Stimulated activated effector memory CD8-positive, alpha-beta T cell treated with anti-CD3 and anti-CD28 coated beads, Interleukin-12 subunit alpha, Interleukin-12 subunit beta, amount 100 ng/mL, for 72 hours (primary cell): Measurements from ENCODE around the gene MAD2L1.
"Not testable (repeated sequence)": the region's sequence is repeated elsewhere in the genome, so short reads cannot be mapped to it uniquely, and the experiment has no call there.

Experiments
- ATAC-seq: fragments of 150-1000 bp; cut with Tn5 transposase; 2 replicates; pipeline ENCODE4 v1.10.0; 2021
- DNase-seq, 2 donors: peaks; one replicate each; pipeline ENCODE4 v3.0.0; 2021 to 2022; ENCODE audit warnings: low spot score in 2 of 2
- H3K27ac Mint-ChIP-seq: one replicate; pipeline ENCODE4 v1.8.0; 2022; ENCODE audit warnings: mild to moderate bottlenecking, mixed read lengths
- H3K36me3 Mint-ChIP-seq: one replicate; pipeline ENCODE4 v1.8.0; 2022; ENCODE audit warnings: mild to moderate bottlenecking, mixed read lengths
- H3K4me1 Mint-ChIP-seq: one replicate; pipeline ENCODE4 v1.8.0; 2022; ENCODE audit warnings: mixed read lengths
- H3K4me3 Mint-ChIP-seq: one replicate; pipeline ENCODE4 v1.8.0; 2022; ENCODE audit warnings: mild to moderate bottlenecking, mixed read lengths
- H3K9me3 Mint-ChIP-seq: one replicate; pipeline ENCODE4 v1.8.0; 2022; ENCODE audit warnings: mixed read lengths

MAD2L1 gene

DNA sequence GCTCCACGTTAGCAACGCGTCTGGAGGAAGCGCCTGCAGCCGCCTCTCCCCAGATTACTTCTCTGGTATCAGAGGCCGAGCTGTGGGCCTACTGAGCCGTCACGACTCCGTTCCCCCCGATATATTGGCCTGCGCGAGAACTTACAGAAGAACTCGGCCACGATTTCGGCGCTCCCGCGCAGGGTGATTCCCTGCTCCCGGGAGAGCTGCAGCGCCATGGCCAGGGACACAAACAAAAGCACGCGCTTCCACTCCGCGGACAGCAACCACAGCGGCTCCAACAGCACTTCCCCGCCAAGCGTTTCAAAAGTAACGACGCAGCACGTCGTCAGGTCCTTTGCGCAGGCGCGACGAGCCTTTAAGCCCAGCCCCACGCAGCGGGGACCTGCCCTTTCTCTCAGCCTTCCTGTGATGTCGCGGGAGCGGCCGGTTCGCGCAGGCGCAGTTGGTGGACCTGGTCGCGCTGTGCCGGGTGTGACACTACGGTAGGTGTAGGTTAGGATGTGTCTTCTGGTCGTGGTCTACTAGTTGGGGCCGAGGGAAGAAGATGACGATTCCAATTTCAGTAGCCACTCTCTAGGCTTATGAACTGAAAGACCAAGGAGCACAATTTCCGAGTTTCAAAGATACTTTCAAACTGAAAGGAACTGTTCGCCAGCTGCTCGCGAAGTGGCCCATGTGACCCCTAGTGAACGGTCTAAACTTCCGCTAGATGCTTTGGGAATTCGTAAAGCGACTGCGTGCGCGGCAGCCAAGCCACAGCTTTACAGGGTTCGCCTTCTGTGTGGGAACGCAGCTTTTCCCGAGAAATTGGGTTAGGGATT, at the start of gene MAD2L1:
Gene MAD2L1, minus strand, starts transcription at position 332 of the 824 bp plus-strand sequence. Its CDS starts 114 bp downstream, at position 218.
- H3K4me3 Mint-ChIP-seq: peak within 1 kb of the TSS; percentile 95
- peak; percentile 98 for ATAC-seq
- H3K27ac Mint-ChIP-seq: peak within 1 kb of the TSS; percentile 97
- H3K4me1 Mint-ChIP-seq: peaks cover 55% of the 10 kb centered on the region
- peak; percentile 93 to 98 for DNase-seq
- H3K36me3 Mint-ChIP-seq: peaks cover 48% of the 10 kb centered on the region
- H3K9me3 Mint-ChIP-seq: no peaks in the 10 kb centered on the region

DNA sequence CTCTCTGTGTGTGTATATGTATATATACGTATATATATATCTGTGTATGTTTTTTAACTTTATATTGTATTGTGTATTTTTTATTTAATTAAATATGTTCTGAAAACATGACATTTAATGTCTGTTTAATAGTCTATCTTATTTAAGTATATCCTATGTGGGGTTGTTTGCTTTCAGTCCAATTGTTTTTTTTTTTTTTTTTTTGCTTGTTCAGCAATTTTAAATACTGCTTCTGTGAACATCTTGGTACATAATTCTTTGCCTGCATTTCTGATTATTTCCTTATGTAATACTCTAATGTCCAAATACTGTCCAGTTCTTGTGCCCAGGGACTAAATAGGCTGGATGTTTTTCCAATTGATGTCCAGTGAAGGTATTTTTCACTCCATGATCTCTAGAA, 45.1 kb upstream of the MAD2L1 start:
- DNase-seq (no peak), ATAC-seq (no peak)
- Mint-ChIP-seq H3K9me3 (peaks cover 1% of the 10 kb centered on the region), H3K4me3 (no peak overlapping the region), H3K27ac (no peak overlapping the region), H3K4me1 (no peaks in the 10 kb centered on the region), H3K36me3 (no peaks in the 10 kb centered on the region)

DNA sequence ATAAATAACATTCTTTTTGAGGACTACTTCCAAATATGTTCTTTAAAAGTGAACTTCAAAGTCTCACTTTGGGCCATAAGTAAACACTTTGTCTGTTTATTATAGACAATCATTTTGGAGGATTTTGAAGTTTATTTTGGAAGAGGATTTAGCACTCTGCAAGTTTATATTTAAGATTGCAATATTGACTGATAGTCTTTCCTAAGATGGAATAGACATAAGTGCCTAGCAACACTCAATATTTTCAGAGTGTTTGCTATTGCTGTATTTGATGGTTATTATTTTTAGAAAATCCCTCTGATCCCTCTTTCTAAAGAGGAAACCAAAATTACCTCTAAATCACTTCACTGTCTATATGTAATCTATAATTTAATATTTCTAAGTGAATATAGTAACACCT, 42.8 kb upstream of the MAD2L1 start:
- Mint-ChIP-seq H3K4me1 (no peaks in the 10 kb centered on the region), H3K36me3 (no peaks in the 10 kb centered on the region), H3K9me3 (no peaks in the 10 kb centered on the region), H3K4me3 (no peak overlapping the region), H3K27ac (no peak overlapping the region)
- no peak for DNase-seq
- ATAC-seq: no peak

DNA sequence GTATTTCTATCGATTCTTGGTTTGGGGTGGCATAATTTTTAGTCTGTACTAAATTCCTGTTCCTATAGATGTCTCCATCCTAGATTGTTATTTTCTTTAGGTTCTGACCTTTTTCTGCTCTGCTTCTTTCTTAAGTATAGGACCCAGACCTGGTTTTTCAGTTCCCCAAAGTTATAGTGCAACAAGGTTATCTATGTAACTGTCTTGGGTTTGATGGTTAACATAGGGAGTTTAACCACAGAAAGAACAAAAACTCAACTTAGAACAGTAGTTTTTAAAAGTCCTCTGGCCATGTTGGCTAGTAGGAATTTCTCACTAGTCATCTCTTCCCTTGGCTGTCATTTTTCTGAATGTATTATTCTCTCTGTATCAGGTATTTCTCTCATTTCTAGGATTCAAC, 38.8 kb upstream of the MAD2L1 start:
- Mint-ChIP-seq H3K9me3 (no peaks in the 10 kb centered on the region), H3K4me3 (no peak overlapping the region), H3K27ac (no peak overlapping the region), H3K36me3 (no peaks in the 10 kb centered on the region), H3K4me1 (no peaks in the 10 kb centered on the region)
- no peak for DNase-seq
- ATAC-seq: no peak

DNA sequence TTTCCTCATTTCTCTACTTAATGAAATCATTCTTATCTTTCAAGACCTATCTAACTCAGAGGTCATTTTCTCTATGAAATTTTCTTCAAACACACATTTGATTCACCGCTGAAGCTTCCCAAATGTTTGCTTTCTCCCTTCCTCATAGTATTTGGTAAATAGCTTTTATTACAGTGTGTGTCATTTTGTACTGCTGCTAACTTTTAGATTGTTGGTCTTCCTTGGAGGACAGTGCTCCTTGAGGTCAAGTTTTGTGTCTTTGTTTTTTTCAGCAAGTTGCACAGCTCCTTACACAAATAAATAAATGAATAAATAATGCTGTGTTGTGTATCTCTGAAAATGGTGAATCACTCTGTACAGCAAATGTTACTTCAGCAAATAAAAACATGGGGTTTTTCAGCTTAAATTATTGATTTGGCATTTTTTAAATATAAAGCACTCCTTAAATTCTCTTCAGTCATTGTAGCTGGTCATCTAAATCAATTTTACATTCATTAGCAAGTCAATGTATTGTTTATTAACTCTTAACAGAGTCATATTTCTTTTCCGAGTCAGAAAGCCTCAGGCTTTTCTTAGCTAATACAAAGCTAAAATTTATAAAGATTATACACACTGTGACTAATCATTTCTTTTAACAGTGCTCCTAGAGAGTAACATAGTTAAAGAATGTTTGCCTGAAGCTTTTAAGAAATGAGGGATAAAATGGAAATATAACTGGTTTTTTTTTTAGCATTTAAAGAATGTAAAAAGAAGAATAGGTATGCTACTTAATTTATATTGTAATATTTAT, 30.1 kb upstream of the MAD2L1 start:
- H3K27ac Mint-ChIP-seq: no peak overlapping the region
- ATAC-seq (no peak), DNase-seq (no peak)
- H3K9me3 Mint-ChIP-seq: no peaks in the 10 kb centered on the region
- no peaks in the 10 kb centered on the region for H3K4me1 Mint-ChIP-seq
- no peak overlapping the region for H3K4me3 Mint-ChIP-seq
- H3K36me3 Mint-ChIP-seq: no peaks in the 10 kb centered on the region

DNA sequence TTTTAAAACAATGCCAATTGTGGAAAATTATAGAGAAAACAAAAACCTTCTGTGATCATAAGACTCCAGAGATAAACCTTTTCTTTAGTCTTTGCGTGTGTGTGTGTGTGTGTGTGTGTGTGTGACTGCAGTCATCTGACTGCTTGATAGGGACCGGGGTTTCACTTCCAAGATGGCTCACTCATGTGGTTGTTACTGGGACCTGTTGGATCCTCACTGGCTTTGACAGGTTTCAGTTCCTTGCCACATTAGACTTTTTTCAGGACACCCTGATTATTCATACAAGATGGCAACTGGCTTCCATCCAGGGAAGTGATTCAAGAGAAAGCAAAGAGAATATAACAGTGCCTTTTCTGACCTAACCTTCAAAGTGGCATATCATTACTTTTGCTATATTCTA, 21.9 kb upstream of the MAD2L1 start:
- DNase-seq (no peak), ATAC-seq (no peak)
- no peak overlapping the region for H3K4me3 Mint-ChIP-seq
- no peaks in the 10 kb centered on the region for H3K36me3 Mint-ChIP-seq
- H3K27ac Mint-ChIP-seq: no peak overlapping the region
- peaks cover 5% of the 10 kb centered on the region for H3K4me1 Mint-ChIP-seq
- peaks cover 6% of the 10 kb centered on the region for H3K9me3 Mint-ChIP-seq

GRCh38 chr4:120088066-120088465, 21.4 kb upstream of the MAD2L1 start:
- ATAC-seq, H3K4me1 Mint-ChIP-seq, H3K36me3 Mint-ChIP-seq: not testable (repeated sequence)

GRCh38 chr4:120085705-120086104, 19.1 kb upstream of the MAD2L1 start:
- no peak overlapping the region for H3K4me3 Mint-ChIP-seq
- no peak for ATAC-seq
- no peak overlapping the region for H3K27ac Mint-ChIP-seq
- no peaks in the 10 kb centered on the region for H3K36me3 Mint-ChIP-seq
- peaks cover 6% of the 10 kb centered on the region for H3K9me3 Mint-ChIP-seq
- no peaks in the 10 kb centered on the region for H3K4me1 Mint-ChIP-seq
- DNase-seq: no peak

More at GRCh38 chr4:120088066-120088465, 21.4 kb upstream of the MAD2L1 start:
- not testable (repeated sequence) for H3K27ac Mint-ChIP-seq, H3K4me3 Mint-ChIP-seq, DNase-seq, H3K9me3 Mint-ChIP-seq

GRCh38 chr4:120084327-120084726, 17.7 kb upstream of the MAD2L1 start:
- DNase-seq (no peak), ATAC-seq (no peak)
- no peak overlapping the region for H3K4me3 Mint-ChIP-seq
- H3K36me3 Mint-ChIP-seq: no peaks in the 10 kb centered on the region
- H3K9me3 Mint-ChIP-seq: peaks cover 6% of the 10 kb centered on the region
- no peak overlapping the region for H3K27ac Mint-ChIP-seq
- no peaks in the 10 kb centered on the region for H3K4me1 Mint-ChIP-seq

DNA sequence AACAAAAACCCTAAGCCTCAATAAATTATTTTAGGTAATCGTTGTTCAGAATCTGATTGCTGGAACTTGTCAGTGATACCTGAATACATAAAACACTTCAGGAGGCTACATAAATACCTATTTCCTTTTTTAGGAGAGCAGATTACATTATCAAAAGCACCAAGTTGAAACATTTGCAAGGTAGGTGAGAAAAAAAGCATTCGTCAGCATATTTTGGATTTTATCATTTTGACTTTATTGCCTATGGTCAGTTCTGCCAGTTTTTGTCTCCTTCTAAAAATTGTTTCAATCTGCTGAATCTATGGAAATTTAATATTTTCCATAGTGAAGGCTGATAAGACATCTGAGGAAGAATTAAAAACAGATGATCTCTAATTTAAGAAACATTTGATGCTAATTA, 16.5 kb upstream of the MAD2L1 start:
- no peak overlapping the region for H3K27ac Mint-ChIP-seq
- no peaks in the 10 kb centered on the region for H3K36me3 Mint-ChIP-seq
- no peak for ATAC-seq
- no peak for DNase-seq
- H3K9me3 Mint-ChIP-seq: peaks cover 3% of the 10 kb centered on the region
- no peak overlapping the region for H3K4me3 Mint-ChIP-seq
- H3K4me1 Mint-ChIP-seq: no peaks in the 10 kb centered on the region

DNA sequence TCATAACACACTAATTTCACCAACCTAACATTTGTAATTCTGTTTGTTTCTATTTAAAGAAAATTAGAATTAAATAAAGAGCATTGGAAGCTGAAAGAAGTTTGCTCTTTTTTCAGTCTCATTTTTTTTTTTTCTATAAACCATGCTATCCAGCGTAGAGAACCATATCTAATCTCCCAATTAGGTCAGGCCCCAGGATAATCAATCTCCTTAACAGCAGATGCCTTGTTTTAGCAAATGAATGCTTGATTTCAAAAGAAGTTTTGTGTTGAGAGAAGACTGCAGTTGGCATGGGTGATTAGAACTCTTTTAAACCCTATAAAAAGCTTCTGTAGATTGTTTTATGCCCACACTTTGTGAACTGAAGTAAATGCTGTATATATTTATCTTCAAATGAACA, 15.6 kb upstream of the MAD2L1 start:
- ATAC-seq (no peak), DNase-seq (no peak)
- H3K4me1 Mint-ChIP-seq: no peaks in the 10 kb centered on the region
- no peaks in the 10 kb centered on the region for H3K36me3 Mint-ChIP-seq
- no peak overlapping the region for H3K4me3 Mint-ChIP-seq
- H3K27ac Mint-ChIP-seq: no peak overlapping the region
- H3K9me3 Mint-ChIP-seq: no peaks in the 10 kb centered on the region

DNA sequence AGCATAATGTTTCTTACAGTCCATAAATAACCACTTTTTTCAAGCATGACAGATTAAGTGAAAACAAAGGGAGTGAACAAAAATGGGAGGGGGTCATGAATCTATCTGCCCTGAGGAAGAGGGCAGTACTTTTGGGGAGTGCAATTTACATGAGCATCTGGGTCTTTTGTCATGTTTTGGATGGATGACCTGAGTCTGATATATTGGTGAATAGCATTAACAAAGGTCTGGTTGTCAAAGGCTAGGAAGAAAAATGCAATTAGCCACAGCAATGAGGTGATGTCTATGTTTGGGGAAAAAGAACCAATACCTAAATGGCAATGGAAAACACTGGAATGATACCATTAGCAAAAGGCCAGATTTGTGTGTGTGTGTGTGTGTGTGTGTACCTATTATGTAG, 15.1 kb upstream of the MAD2L1 start:
- no peak for ATAC-seq
- Mint-ChIP-seq H3K27ac (no peak overlapping the region), H3K4me3 (no peak overlapping the region), H3K4me1 (no peaks in the 10 kb centered on the region), H3K9me3 (no peaks in the 10 kb centered on the region), H3K36me3 (no peaks in the 10 kb centered on the region)
- no peak for DNase-seq

DNA sequence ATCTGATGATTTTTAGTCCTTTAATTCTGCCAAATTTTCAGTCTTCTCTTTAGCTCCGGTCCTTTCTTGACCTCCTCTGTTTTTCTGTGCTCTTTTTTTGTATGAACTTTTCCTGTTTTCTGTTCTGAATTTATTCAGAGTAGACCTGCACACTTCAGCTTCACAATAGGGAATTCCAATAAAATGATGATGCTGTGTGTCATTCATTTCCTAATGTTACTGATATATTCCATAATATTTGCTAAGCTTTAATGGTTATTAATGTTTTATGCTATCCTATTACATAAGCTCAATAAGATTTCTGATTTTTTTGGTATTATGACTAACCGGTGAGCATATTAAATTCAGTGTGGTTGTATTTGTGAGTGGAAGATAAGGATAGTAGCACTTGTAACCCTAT, 13.9 kb upstream of the MAD2L1 start:
- H3K4me1 Mint-ChIP-seq: no peaks in the 10 kb centered on the region
- DNase-seq (no peak), ATAC-seq (no peak)
- H3K9me3 Mint-ChIP-seq: no peaks in the 10 kb centered on the region
- H3K36me3 Mint-ChIP-seq: no peaks in the 10 kb centered on the region
- no peak overlapping the region for H3K27ac Mint-ChIP-seq
- H3K4me3 Mint-ChIP-seq: no peak overlapping the region

- no peaks in the 10 kb centered on the region for H3K4me1 Mint-ChIP-seq
- no peaks in the 10 kb centered on the region for H3K9me3 Mint-ChIP-seq
- DNase-seq (no peak), ATAC-seq (no peak)
- H3K36me3 Mint-ChIP-seq: no peaks in the 10 kb centered on the region
- H3K4me3 Mint-ChIP-seq: no peak overlapping the region
- H3K27ac Mint-ChIP-seq: no peak overlapping the region
These were observed 13.3 kb upstream of the MAD2L1 start for GRCh38 chr4:120079839-120080520.

DNA sequence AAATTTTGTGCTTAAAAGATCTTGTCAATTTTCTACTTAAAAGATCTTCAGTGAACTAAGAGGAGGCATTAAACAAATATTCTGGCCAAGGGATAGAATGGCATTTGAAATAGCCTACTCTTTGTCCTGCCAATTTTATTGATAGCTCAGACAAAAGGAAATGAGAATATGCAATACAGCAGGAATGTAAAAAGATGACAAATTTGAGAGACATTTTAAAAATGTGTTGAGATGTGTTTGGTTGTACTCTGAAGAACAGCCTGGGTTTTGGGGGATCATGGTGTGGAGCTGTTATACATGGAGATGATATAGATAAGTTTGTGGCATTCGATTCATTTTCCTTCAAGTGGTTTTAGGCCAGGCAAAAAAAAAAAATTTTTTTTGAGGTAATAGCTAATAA, 11.6 kb upstream of the MAD2L1 start:
- H3K36me3 Mint-ChIP-seq: no peaks in the 10 kb centered on the region
- no peaks in the 10 kb centered on the region for H3K9me3 Mint-ChIP-seq
- H3K4me3 Mint-ChIP-seq: no peak overlapping the region
- DNase-seq (no peak), ATAC-seq (no peak)
- no peaks in the 10 kb centered on the region for H3K4me1 Mint-ChIP-seq
- H3K27ac Mint-ChIP-seq: no peak overlapping the region
